ENCODE results near the gene LONP2.

LONP2 gene

DNA sequence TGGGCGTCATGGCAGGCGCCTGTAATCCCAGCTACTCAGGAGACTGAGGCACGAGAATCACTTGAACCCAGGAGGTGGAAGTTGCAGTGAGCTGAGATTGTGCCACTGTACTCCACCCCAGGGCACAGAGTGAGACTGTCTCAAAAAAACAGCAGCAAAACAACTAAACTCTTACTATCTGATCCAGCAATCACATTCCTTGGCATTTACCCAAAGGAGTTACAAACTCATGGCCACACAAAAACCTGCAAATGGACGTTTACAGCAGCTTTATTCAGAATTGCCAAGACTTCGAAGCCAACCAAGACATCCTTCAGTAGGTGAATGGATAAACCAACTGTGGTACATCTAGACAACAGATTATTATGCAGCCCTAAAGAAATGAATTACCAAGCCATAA lies 137.1 kb downstream of the LONP2 start:
- TF ChIP-seq, protein P1, sequence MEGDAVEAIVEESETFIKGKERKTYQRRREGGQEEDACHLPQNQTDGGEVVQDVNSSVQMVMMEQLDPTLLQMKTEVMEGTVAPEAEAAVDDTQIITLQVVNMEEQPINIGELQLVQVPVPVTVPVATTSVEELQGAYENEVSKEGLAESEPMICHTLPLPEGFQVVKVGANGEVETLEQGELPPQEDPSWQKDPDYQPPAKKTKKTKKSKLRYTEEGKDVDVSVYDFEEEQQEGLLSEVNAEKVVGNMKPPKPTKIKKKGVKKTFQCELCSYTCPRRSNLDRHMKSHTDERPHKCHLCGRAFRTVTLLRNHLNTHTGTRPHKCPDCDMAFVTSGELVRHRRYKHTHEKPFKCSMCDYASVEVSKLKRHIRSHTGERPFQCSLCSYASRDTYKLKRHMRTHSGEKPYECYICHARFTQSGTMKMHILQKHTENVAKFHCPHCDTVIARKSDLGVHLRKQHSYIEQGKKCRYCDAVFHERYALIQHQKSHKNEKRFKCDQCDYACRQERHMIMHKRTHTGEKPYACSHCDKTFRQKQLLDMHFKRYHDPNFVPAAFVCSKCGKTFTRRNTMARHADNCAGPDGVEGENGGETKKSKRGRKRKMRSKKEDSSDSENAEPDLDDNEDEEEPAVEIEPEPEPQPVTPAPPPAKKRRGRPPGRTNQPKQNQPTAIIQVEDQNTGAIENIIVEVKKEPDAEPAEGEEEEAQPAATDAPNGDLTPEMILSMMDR (IDR thresholded peaks at IDR 0.05; ENCODE audit: low read depth, low read length) = no peak
- peak in 1 of 2 donors; percentile 46 for DNase-seq (ENCODE audit: low read depth in 2 of 2)
- no peak overlapping the region for H3K4me3 ChIP-seq (replicated peaks in 1 of 2; ENCODE audit: low read depth in 2 of 2, low read length in 2 of 2)

DNA sequence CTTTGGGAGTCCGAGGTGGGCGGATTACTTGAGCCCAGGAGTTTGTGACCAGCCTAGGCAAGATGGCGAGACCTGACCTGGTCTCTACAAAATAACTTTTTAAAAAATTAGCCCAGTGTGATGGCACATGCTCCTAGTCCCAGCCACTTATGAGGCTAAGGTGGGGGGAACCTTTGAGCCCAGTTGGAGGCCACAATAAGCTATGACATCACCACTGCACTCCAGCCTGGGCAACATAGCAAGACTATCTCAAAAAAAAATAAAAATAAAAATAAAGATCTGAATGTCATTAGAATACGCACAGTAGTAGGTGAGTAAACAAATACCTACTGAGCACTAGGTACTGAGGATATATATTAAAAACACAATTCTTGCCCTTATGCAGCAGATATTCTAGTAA lies 138.0 kb downstream of the LONP2 start:
- H3K4me3 ChIP-seq (replicated peaks in 1 of 2; ENCODE audit: low read depth in 2 of 2, low read length in 2 of 2) = no peak overlapping the region
- TF ChIP-seq, protein P1 (IDR thresholded peaks at IDR 0.05; ENCODE audit: low read depth, low read length) = no peak
- no peak for DNase-seq (ENCODE audit: low read depth in 2 of 2)

DNA sequence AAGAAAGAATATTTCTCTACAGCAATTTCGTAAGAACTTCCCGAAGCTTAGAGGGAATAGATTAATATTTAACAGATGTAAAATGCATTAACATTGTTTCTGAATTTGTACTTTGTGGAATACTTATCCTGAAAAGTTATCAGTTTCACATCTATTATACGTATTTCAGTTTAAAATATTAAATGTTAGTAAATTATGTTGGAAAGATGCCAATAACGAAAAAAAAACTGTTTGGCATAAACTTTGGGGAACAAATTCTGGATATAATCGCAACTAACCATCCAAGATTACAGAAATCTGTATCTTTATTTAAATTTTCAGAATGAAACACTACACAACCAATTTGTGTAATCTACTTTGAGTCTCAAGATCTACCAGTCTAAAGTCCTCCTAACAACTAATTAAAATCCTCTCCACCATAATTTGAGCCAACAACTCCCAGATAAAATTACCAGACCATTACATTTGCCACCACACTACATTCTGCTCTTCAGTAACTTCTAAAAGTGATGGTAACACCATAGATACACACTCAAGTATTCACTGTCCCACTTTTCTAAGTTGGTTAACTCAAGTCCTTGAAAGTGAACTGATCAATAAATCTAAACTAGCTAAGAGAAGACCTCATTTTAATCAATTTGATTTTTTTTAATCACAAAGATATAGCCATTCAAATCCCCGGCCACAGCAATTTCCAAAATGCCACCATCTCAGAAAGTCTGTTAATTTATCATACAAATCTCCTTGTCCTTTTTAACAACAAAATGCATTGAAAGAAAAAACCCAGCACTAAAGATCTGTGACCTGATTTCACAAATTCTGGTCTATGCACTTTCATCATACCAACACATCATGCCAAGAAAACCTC lies 139.1 kb downstream of the LONP2 start:
- H3K4me3 ChIP-seq (replicated peaks in 1 of 2; ENCODE audit: low read depth in 2 of 2, low read length in 2 of 2) = peak overlapping the region; percentile 71 to 89
- TF ChIP-seq, protein P1 (IDR thresholded peaks at IDR 0.05; ENCODE audit: low read depth, low read length) = no peak

DNA sequence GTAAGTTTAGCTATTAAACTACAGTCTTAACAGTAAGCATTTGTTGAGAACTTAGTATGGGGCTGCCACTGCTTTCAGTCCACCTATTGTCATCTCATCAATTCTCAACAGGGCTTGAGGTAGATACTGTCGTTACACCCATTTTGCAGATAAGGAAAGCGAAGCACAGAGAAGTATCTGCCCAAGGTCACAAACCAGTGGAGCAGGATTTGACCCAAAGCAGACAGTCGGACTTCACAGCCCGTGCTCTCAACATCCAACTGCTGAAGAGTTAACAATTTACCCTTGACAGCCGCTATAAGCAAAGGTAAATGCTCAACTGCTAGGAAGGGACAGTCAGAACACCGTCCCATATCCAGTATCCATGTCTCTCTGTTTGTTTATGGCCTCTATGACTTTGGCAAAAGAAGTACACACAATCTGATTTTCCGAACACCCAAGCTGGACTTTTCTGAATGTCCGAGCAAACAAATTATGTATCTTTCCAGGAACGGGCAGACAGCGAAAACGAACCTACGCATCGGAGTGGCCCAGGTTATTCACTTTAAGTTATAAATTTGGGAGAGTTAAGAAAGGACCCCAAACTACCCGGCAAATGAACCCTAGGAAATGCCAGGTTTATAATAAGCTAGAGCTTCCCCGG lies 139.9 kb downstream of the LONP2 start:
- TF ChIP-seq, protein P1 (IDR thresholded peaks at IDR 0.05; ENCODE audit: low read depth, low read length) = no peak
- H3K4me3 ChIP-seq (replicated peaks in 1 of 2; ENCODE audit: low read depth in 2 of 2, low read length in 2 of 2) = peak overlapping the region; percentile 71 to 89
- peak in 1 of 2 donors; percentile 28 for DNase-seq (ENCODE audit: low read depth in 2 of 2)

More for the DNA sequence above, 139.1 kb downstream of the LONP2 start:
- peak; percentile 57 to 63 for DNase-seq (ENCODE audit: low read depth in 2 of 2)

DNA sequence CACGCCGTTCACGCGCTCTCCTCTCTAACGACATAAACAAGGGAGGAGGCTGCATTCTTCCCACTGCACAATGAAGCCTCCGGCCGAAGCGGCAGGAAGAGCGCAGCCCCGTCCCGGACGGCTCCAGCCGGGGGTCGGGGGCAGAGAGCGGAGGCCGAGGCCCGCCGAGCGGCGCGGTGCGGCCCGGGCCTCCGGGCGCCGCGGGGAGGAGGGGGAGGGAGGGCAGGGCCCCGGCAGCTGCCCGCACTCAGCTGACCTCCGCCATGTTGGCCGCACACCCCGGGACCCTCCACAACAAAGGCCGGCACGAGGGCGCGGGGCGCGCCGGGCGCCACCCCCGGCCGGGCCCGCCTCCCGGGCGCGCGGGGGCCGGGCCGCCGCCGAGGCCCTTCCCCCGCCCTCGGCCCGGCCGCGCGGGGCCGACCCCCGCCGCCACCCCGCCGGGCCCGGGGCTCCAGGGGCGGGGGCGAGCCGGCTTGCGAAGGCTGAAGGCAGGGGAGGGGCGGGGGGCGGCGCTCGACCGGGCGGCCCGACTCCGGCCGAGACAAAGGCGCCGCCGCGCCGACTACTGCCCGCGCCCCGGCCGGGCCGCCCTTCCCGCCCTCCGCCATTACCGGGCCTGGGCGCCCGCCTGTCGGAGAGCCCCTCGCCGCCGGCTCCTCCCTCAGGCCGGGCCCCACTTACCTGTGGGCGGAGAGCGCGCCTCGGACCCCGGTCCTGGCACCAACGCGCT lies 140.6 kb downstream of the LONP2 start:
- TF ChIP-seq, protein P1 (IDR thresholded peaks at IDR 0.05; ENCODE audit: low read depth, low read length) = no peak
- DNase-seq (ENCODE audit: low read depth in 2 of 2) = peak; percentile 37 to 77
- peak overlapping the region; percentile 71 to 89 for H3K4me3 ChIP-seq (replicated peaks in 1 of 2; ENCODE audit: low read depth in 2 of 2, low read length in 2 of 2)

DNA sequence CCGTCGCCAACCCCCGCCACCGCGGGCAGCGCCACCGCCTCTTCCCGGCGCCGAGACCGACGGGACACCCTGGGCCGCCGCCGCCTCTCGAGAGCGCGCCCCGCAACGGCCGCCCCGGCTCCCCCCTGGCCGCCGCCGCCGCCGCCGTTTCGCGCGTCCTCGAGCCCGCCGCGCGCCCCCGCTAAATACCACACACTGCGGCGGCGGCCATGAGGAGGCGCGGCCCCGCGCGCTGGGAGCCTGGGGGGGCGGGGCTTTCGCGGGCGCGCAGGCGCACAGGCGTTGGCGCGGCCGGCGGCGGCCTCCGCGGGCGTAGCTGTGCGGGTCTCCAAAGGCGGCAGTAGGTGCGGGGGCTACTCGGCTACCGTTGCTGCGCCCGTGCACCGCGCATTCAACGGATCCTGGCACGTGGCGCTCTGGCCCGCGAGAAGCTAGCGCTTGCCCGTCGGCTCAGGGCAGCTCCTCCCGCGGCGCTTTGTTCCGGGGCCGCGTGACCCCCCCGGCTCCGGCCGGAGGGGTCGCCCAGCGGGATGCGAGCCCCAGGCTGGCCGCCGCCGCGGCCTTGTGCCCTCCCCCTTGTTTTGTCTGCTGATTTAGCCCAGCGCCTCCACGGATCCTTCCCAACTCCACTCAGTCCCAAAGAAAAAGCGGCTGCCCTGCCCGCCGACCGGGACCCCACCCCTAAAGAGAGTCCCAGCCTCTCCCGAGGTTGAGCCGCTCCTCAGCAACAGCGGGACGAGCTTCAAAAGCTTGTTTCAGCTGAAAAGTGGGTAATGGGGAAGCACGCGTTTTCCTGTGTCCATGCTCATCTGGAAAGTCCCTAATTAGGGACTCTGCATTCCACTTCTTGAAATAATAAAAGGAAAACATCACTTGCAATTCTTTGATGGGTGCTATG lies 141.4 kb downstream of the LONP2 start, which contains the start of gene SIAH1:
Gene SIAH1, minus strand, starts transcription at position 161 of the 898 bp plus-strand sequence. CDS start 22,985 bp downstream, outside the sequence.
- DNase-seq (ENCODE audit: low read depth in 2 of 2) = peak; percentile 76 to 87
- peak within 1 kb of the TSS; percentile 71 to 89 for H3K4me3 ChIP-seq (replicated peaks in 1 of 2; ENCODE audit: low read depth in 2 of 2, low read length in 2 of 2)
- TF ChIP-seq, protein P1 (IDR thresholded peaks at IDR 0.05; ENCODE audit: low read depth, low read length) = no peak

All from cardiac fibroblast (primary cell).